GM12878 (cell line): Measurements from ENCODE around the gene PRR3.

Experiments used
- BCL11A ChIP-seq: IDR thresholded peaks from 2 replicates; pipeline ENCODE4 v1.6.1; 2011; ENCODE audit warnings: low read depth, low read length
- CEBPB ChIP-seq, 2 experiments: fragments of 150-350 bp in 1 of 2; IDR thresholded peaks; 2 replicates each; pipeline ENCODE4 v1.6.1; 2012 to 2014; ENCODE audit warnings: low read depth in 2 of 2, low read length in 2 of 2, borderline replicate concordance in 1 of 2, inconsistent platforms in 1 of 2
- CHD4 ChIP-seq: fragments of 200-600 bp; sonication (generic); IDR thresholded peaks from 2 replicates; pipeline ENCODE4 v1.6.1; 2016; ENCODE audit warnings: mild to moderate bottlenecking
- NFIC ChIP-seq: IDR thresholded peaks from 2 replicates; pipeline ENCODE4 v1.6.1; 2012; ENCODE audit warnings: low read depth, mild to moderate bottlenecking, inconsistent platforms, low read length, moderate library complexity
- NRF1 ChIP-seq: conservative IDR thresholded peaks from 2 replicates; pipeline ENCODE4 v1.6.1; 2011; ENCODE audit warnings: mild to moderate bottlenecking, low read depth, low read length, improper control_type of control experiment
- POU2F2 ChIP-seq: IDR thresholded peaks from 3 replicates; pipeline ENCODE4 v1.6.1; 2011; ENCODE audit warnings: low read depth, mild to moderate bottlenecking, low read length, borderline replicate concordance
- RBBP5 ChIP-seq: fragments of 200-600 bp; sonication (generic); conservative IDR thresholded peaks from 2 replicates; pipeline ENCODE4 v1.6.1; 2016

DNA sequence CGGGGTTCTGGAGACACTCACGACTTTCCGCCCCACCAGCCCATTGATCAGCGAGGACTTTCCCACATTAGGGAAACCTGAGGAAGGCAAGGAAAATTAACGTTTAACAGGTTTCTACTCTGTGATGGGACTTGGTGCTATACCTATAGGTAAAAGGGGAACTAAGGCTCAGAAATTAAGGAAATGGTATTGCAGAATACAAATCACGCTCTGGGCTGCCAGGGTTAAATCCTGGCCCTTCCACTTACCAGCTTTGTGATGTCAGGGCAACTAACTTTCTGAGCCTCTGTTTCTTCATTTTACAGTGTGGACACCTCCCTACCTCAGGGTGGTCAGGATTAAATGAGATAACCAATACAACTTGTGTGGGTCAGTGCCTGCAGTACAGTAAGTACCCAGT lies 9.6 kb upstream of the PRR3 start:
- TF ChIP-seq CEBPB (IDR thresholded peaks at IDR 0.05; ENCODE audit: borderline replicate concordance in 1 of 2, low read depth in 2 of 2, low read length in 2 of 2) (no peak), POU2F2 (no peak), BCL11A (no peak), NFIC (no peak), CHD4 (no peak), NRF1 (no peak), RBBP5 (no peak)
